Measurements from ENCODE around the gene CCDC14.

CCDC14 gene

GRCh38 chr3:123961508-123961856, 453 bp upstream of the CCDC14 start:
- TF ChIP-seq TAF1 (IDR thresholded peaks at IDR 0.05; ENCODE audit: low read depth, low read length) (no peak), POU2F2 (IDR thresholded peaks at IDR 0.05; ENCODE audit: low read depth, low read length) (no peak), SPI1 (IDR thresholded peaks at IDR 0.05; ENCODE audit: low read depth, low read length) (no peak), POLR2AphosphoS5 (IDR thresholded peaks at IDR 0.05; ENCODE audit: low read depth, low read length) (no peak), POLR2A (IDR thresholded peaks at IDR 0.05; ENCODE audit: low read depth, low read length) (no peak), PAX5 (IDR thresholded peaks at IDR 0.05; ENCODE audit: insufficient read depth, low read length, severe bottlenecking) (no peak)
- DNase-seq (ENCODE audit: insufficient read length, low spot score) = no peak
- peak; percentile 83 for FAIRE-seq

- no peak for TF ChIP-seq TAF1 (IDR thresholded peaks at IDR 0.05; ENCODE audit: low read depth, low read length)
- TF ChIP-seq POU2F2 (IDR thresholded peaks at IDR 0.05; ENCODE audit: low read depth, low read length) = peak; percentile 83; the same call in 1 of the 2 replicates
- TF ChIP-seq PAX5 (IDR thresholded peaks at IDR 0.05; ENCODE audit: insufficient read depth, low read length, severe bottlenecking) = no peak
- TF ChIP-seq POLR2A (IDR thresholded peaks at IDR 0.05; ENCODE audit: low read depth, low read length) = no peak
- no peak for TF ChIP-seq POLR2AphosphoS5 (IDR thresholded peaks at IDR 0.05; ENCODE audit: low read depth, low read length)
- no peak for TF ChIP-seq SPI1 (IDR thresholded peaks at IDR 0.05; ENCODE audit: low read depth, low read length)
- DNase-seq (ENCODE audit: insufficient read length, low spot score) = no peak
- FAIRE-seq = no peak
Observed at GRCh38 chr3:123953735-123954134, 7.3 kb downstream of the CCDC14 start.

GRCh38 chr3:123952844-123953520, 8.0 kb downstream of the CCDC14 start:
- peak; percentile 40 for FAIRE-seq
- TF ChIP-seq POLR2AphosphoS5 (IDR thresholded peaks at IDR 0.05; ENCODE audit: low read depth, low read length) = no peak
- no peak for TF ChIP-seq POU2F2 (IDR thresholded peaks at IDR 0.05; ENCODE audit: low read depth, low read length)
- no peak for TF ChIP-seq SPI1 (IDR thresholded peaks at IDR 0.05; ENCODE audit: low read depth, low read length)
- no peak for TF ChIP-seq POLR2A (IDR thresholded peaks at IDR 0.05; ENCODE audit: low read depth, low read length)
- no peak for TF ChIP-seq TAF1 (IDR thresholded peaks at IDR 0.05; ENCODE audit: low read depth, low read length)
- no peak for DNase-seq (ENCODE audit: insufficient read length, low spot score)

- no peak for FAIRE-seq
- DNase-seq (ENCODE audit: insufficient read length, low spot score) = no peak
- no peak for TF ChIP-seq POU2F2 (IDR thresholded peaks at IDR 0.05; ENCODE audit: low read depth, low read length)
- no peak for TF ChIP-seq PAX5 (IDR thresholded peaks at IDR 0.05; ENCODE audit: insufficient read depth, low read length, severe bottlenecking)
- TF ChIP-seq POLR2AphosphoS5 (IDR thresholded peaks at IDR 0.05; ENCODE audit: low read depth, low read length) = no peak
- no peak for TF ChIP-seq TAF1 (IDR thresholded peaks at IDR 0.05; ENCODE audit: low read depth, low read length)
- TF ChIP-seq SPI1 (IDR thresholded peaks at IDR 0.05; ENCODE audit: low read depth, low read length) = no peak
- no peak for TF ChIP-seq POLR2A (IDR thresholded peaks at IDR 0.05; ENCODE audit: low read depth, low read length)
Observed at GRCh38 chr3:123951522-123952447, 9.2 kb downstream of the CCDC14 start.

- DNase-seq (ENCODE audit: insufficient read length, low spot score) (no peak), FAIRE-seq (no peak)
- TF ChIP-seq TAF1 (IDR thresholded peaks at IDR 0.05; ENCODE audit: low read depth, low read length) (no peak), POU2F2 (IDR thresholded peaks at IDR 0.05; ENCODE audit: low read depth, low read length) (no peak), POLR2A (IDR thresholded peaks at IDR 0.05; ENCODE audit: low read depth, low read length) (no peak), PAX5 (IDR thresholded peaks at IDR 0.05; ENCODE audit: insufficient read depth, low read length, severe bottlenecking) (no peak), POLR2AphosphoS5 (IDR thresholded peaks at IDR 0.05; ENCODE audit: low read depth, low read length) (no peak), SPI1 (IDR thresholded peaks at IDR 0.05; ENCODE audit: low read depth, low read length) (no peak)
Observed at GRCh38 chr3:123949641-123950040, 11.4 kb downstream of the CCDC14 start.

GRCh38 chr3:123948449-123948848, 12.6 kb downstream of the CCDC14 start:
- DNase-seq (ENCODE audit: insufficient read length, low spot score) (no peak), FAIRE-seq (no peak)

GRCh38 chr3:123947482-123947881, 13.5 kb downstream of the CCDC14 start:
- TF ChIP-seq PAX5 (IDR thresholded peaks at IDR 0.05; ENCODE audit: insufficient read depth, low read length, severe bottlenecking) = no peak
- no peak for TF ChIP-seq POU2F2 (IDR thresholded peaks at IDR 0.05; ENCODE audit: low read depth, low read length)
- DNase-seq (ENCODE audit: insufficient read length, low spot score) (no peak), FAIRE-seq (no peak)

More at GRCh38 chr3:123948449-123948848, 12.6 kb downstream of the CCDC14 start:
- TF ChIP-seq PAX5 (IDR thresholded peaks at IDR 0.05; ENCODE audit: insufficient read depth, low read length, severe bottlenecking) = no peak

- DNase-seq (ENCODE audit: insufficient read length, low spot score) (no peak), FAIRE-seq (no peak)
- TF ChIP-seq PAX5 (IDR thresholded peaks at IDR 0.05; ENCODE audit: insufficient read depth, low read length, severe bottlenecking) (no peak), POLR2A (IDR thresholded peaks at IDR 0.05; ENCODE audit: low read depth, low read length) (no peak), TAF1 (IDR thresholded peaks at IDR 0.05; ENCODE audit: low read depth, low read length) (no peak), SPI1 (IDR thresholded peaks at IDR 0.05; ENCODE audit: low read depth, low read length) (no peak), POU2F2 (IDR thresholded peaks at IDR 0.05; ENCODE audit: low read depth, low read length) (no peak), POLR2AphosphoS5 (IDR thresholded peaks at IDR 0.05; ENCODE audit: low read depth, low read length) (no peak)
Observed at GRCh38 chr3:123941542-123941941, 19.5 kb downstream of the CCDC14 start.

- FAIRE-seq = no peak
Observed at GRCh38 chr3:123941121-123941520, 19.9 kb downstream of the CCDC14 start.

More at GRCh38 chr3:123941121-123941520, 19.9 kb downstream of the CCDC14 start:
- no peak for DNase-seq (ENCODE audit: insufficient read length, low spot score)
- TF ChIP-seq POLR2A (IDR thresholded peaks at IDR 0.05; ENCODE audit: low read depth, low read length) (no peak), PAX5 (IDR thresholded peaks at IDR 0.05; ENCODE audit: insufficient read depth, low read length, severe bottlenecking) (no peak), SPI1 (IDR thresholded peaks at IDR 0.05; ENCODE audit: low read depth, low read length) (no peak), POU2F2 (IDR thresholded peaks at IDR 0.05; ENCODE audit: low read depth, low read length) (no peak), POLR2AphosphoS5 (IDR thresholded peaks at IDR 0.05; ENCODE audit: low read depth, low read length) (no peak), TAF1 (IDR thresholded peaks at IDR 0.05; ENCODE audit: low read depth, low read length) (no peak)

All from GM12891 (cell line).